ENCODE results near the gene ITGAV. TPM values are rescaled to one million over a fixed set of nuclear protein-coding genes. Genes with fewer than 3 reads are reported as not detected.

Gene ITGAV
- total and polyA plus RNA-seq, 8 donors, result 53.6 to 175 (median 57.6) TPM

- ATAC-seq (no peak), DNase-seq (no peak)
- Histone ChIP-seq H3K4me1 (no peaks in the 10 kb centered on the region), H3K27me3 (no peaks in the 10 kb centered on the region), H3K27ac (no peak overlapping the region), H3K4me3 (no peak overlapping the region), H3K36me3 (no peaks in the 10 kb centered on the region), H3K9me3 (no peaks in the 10 kb centered on the region)
- intact Hi-C loops (cut with DNase I), result no loop called here
- TF ChIP-seq CTCF (IDR thresholded peaks at IDR 0.05), result no peak
Observed at GRCh38 chr2:186716899-186717298, 127.0 kb downstream of the ITGAV start.

GRCh38 chr2:186717320-186718007 lies 127.6 kb downstream of the ITGAV start:
- Histone ChIP-seq H3K4me3 (no peak overlapping the region), H3K27me3 (no peaks in the 10 kb centered on the region), H3K27ac (no peak overlapping the region), H3K9me3 (no peaks in the 10 kb centered on the region), H3K36me3 (no peaks in the 10 kb centered on the region), H3K4me1 (no peaks in the 10 kb centered on the region)
- no peak for ATAC-seq
- no peak for TF ChIP-seq CTCF (IDR thresholded peaks at IDR 0.05)
- intact Hi-C loops (cut with DNase I), result no loop called here
- DNase-seq, result no peak

GRCh38 chr2:186718122-186718521 lies 128.3 kb downstream of the ITGAV start:
- no peak for TF ChIP-seq CTCF (IDR thresholded peaks at IDR 0.05)
- H3K9me3 ChIP-seq, result no peaks in the 10 kb centered on the region
- H3K4me1 ChIP-seq, result no peaks in the 10 kb centered on the region
- DNase-seq (no peak), ATAC-seq (no peak)
- H3K4me3 ChIP-seq, result no peak overlapping the region
- H3K27ac ChIP-seq, result no peak overlapping the region
- H3K36me3 ChIP-seq, result no peaks in the 10 kb centered on the region
- intact Hi-C loops (cut with DNase I), result no loop called here
- no peaks in the 10 kb centered on the region for H3K27me3 ChIP-seq

- ATAC-seq, result no peak
- Histone ChIP-seq H3K4me1 (no peaks in the 10 kb centered on the region), H3K36me3 (no peaks in the 10 kb centered on the region), H3K27ac (no peak overlapping the region), H3K9me3 (no peaks in the 10 kb centered on the region), H3K4me3 (no peak overlapping the region), H3K27me3 (no peaks in the 10 kb centered on the region)
- intact Hi-C loops (cut with DNase I), result no loop called here
- TF ChIP-seq CTCF (IDR thresholded peaks at IDR 0.05), result no peak
- no peak for DNase-seq
Observed at GRCh38 chr2:186718903-186719302, 129.0 kb downstream of the ITGAV start.

- ATAC-seq (no peak), DNase-seq (no peak)
- Histone ChIP-seq H3K27ac (no peak overlapping the region), H3K9me3 (no peaks in the 10 kb centered on the region), H3K27me3 (no peaks in the 10 kb centered on the region), H3K4me1 (no peaks in the 10 kb centered on the region), H3K4me3 (no peak overlapping the region), H3K36me3 (no peaks in the 10 kb centered on the region)
- intact Hi-C loops (cut with DNase I), result no loop called here
- no peak for TF ChIP-seq CTCF (IDR thresholded peaks at IDR 0.05)
Observed at GRCh38 chr2:186721956-186722355, 132.1 kb downstream of the ITGAV start.

All from left lung (tissue), 10 donors.